Measurements from ENCODE around the gene ACSM3. TPM values are rescaled to one million over a fixed set of nuclear protein-coding genes. Genes with fewer than 3 reads are reported as not detected.

ACSM3 gene
- total and polyA plus RNA-seq, 2 donors (not counting 3 experiments of a cell fraction or from before 2014, with no cell fraction given): 23.7 to 37.3 TPM

DNA sequence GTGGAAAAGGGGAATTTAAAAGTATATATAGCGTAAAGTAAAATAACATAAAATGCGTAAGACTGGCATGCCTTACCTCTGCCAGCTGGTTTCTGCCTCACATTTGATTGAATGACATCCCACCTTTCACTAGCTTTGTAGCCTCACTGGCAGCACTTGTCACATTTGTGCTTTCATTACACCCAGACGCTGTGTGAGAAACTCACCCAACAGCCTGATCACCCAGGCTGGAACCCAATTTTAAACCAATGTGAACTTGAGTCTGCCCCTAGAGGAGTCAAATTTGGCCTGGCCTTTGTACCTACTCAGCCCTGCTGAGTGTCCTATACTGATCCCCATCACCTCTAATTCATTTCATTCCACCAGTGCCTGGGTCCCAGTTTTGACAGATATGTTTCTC, 17.4 kb upstream of the ACSM3 start:
- H3K9ac ChIP-seq (replicated peaks; ENCODE audit: extremely low read depth, insufficient read depth, low read length): no peak overlapping the region
- CTCF ChIA-PET: no interaction called here
- H3K9me3 ChIP-seq (replicated peaks; ENCODE audit: control insufficient read depth, insufficient read depth, low read length): no peaks in the 10 kb centered on the region
- no peak for FAIRE-seq
- no peaks in the 10 kb centered on the region for H3K27me3 ChIP-seq (ENCODE audit: control insufficient read depth in 2 of 2, insufficient read depth in 2 of 2, low read length in 2 of 2)
- H3K79me2 ChIP-seq (ENCODE audit: control insufficient read depth, insufficient read depth, low read length): no peaks in the 10 kb centered on the region
- no peak overlapping the region for H3K4me2 ChIP-seq (ENCODE audit: insufficient read depth, low read length)
- no peaks in the 10 kb centered on the region for H4K20me1 ChIP-seq (replicated peaks; ENCODE audit: control insufficient read depth, extremely low read depth, insufficient read depth, low read length)
- no peak overlapping the region for H3K4me3 ChIP-seq (replicated peaks in 1 of 3; ENCODE audit: insufficient read depth in 1 of 3, low read depth in 1 of 3, low read length in 3 of 3)
- H3K36me3 ChIP-seq (ENCODE audit: control insufficient read depth in 2 of 2, extremely low read depth in 1 of 2, insufficient read depth in 2 of 2, low read length in 2 of 2): no peaks in the 10 kb centered on the region
- POLR2A ChIA-PET: no interaction called here
- intact Hi-C loops (cut with micrococcal nuclease) (no loop called here), dilution Hi-C loops (cut with MboI; ENCODE audit: extremely low pct_ligation_motif_present, low sequenced_read_pairs) (no loop called here)
- H3K9me1 ChIP-seq (replicated peaks; ENCODE audit: control insufficient read depth, extremely low read depth, insufficient read depth, low read length): no peaks in the 10 kb centered on the region
- no peak for TF ChIP-seq JUN (IDR thresholded peaks at IDR 0.05; ENCODE audit: borderline replicate concordance, insufficient read depth, insufficient read length, low read depth)
- no peak for TF ChIP-seq POLR2AphosphoS5 (IDR thresholded peaks at IDR 0.05; ENCODE audit: insufficient read depth, low read depth, low read length)
- no peak for TF ChIP-seq FOS (IDR thresholded peaks at IDR 0.05; ENCODE audit: borderline replicate concordance, insufficient read depth, low read length)
- TF ChIP-seq, protein P1, sequence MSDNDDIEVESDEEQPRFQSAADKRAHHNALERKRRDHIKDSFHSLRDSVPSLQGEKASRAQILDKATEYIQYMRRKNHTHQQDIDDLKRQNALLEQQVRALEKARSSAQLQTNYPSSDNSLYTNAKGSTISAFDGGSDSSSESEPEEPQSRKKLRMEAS (IDR thresholded peaks at IDR 0.05; ENCODE audit: insufficient read depth, insufficient read length): no peak
- no peak for TF ChIP-seq EZH2 (IDR thresholded peaks at IDR 0.05; ENCODE audit: borderline replicate concordance, low read depth, low read length, severe bottlenecking)
- no peak for TF ChIP-seq POLR2A (IDR thresholded peaks at IDR 0.05; ENCODE audit: low read depth, low read length)
- no peak for TF ChIP-seq MYC (IDR thresholded peaks at IDR 0.05; ENCODE audit: low read depth, low read length)
- H3K27ac ChIP-seq (ENCODE audit: insufficient read depth, low read depth, low read length): no peak overlapping the region
- H3K4me1 ChIP-seq (ENCODE audit: control insufficient read depth, extremely low read depth, insufficient read depth, low read length): no peaks in the 10 kb centered on the region
- BruUV-seq (replicated peaks): no TSS peak
- no peak overlapping the region for H2AFZ ChIP-seq (ENCODE audit: low read depth, low read length)
- DNase-seq (ENCODE audit: low read depth, low spot score): no peak

DNA sequence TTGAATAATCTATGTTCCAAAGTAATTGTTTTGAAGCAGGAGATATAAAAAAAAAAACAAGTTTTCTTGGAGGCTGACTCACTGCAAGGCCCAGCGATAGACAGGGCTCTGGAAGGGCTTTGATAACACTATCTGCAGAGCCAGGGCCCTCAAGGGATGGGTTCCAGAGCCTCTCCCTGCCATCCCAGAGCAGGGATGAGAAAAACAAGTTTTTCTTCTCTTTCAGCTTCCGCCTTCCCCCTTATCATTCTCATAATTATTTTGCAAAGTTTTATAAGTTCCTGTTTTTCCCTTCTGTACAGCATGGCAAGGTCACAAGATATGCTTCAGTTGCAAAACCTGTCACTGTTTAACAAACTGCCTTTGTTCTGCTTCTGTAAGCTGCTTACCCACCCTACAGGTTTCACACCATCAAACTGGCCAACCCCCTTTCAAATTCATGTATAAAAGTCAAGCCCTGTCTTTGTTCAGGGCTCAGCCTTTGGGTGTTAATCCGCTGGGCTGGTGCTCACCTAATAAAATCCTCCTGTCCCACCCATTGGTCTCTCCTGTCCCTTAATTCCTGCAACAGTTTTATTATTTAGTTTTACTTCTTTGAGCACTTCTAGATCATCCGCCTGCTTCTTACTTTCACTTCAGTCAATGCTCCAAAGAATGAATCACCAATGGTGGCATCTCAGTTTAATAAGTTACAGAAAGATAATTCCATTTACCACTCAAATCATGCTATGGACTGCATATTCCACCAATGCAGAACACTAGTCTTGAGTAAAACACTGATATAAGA, 16.6 kb upstream of the ACSM3 start:
- POLR2A ChIA-PET: no interaction called here

More for the DNA sequence above, 16.6 kb upstream of the ACSM3 start:
- no peak overlapping the region for H3K27ac ChIP-seq (ENCODE audit: insufficient read depth, low read depth, low read length)
- H3K4me2 ChIP-seq (ENCODE audit: insufficient read depth, low read length): no peak overlapping the region
- H3K9ac ChIP-seq (replicated peaks; ENCODE audit: extremely low read depth, insufficient read depth, low read length): no peak overlapping the region
- intact Hi-C loops (cut with micrococcal nuclease): no loop called here
- H3K36me3 ChIP-seq (ENCODE audit: control insufficient read depth in 2 of 2, extremely low read depth in 1 of 2, insufficient read depth in 2 of 2, low read length in 2 of 2): no peaks in the 10 kb centered on the region
- BruUV-seq (replicated peaks): TSS peak; percentile 34
- H3K27me3 ChIP-seq (ENCODE audit: control insufficient read depth in 2 of 2, insufficient read depth in 2 of 2, low read length in 2 of 2): no peaks in the 10 kb centered on the region
- CTCF ChIA-PET: no interaction called here
- H4K20me1 ChIP-seq (replicated peaks; ENCODE audit: control insufficient read depth, extremely low read depth, insufficient read depth, low read length): no peaks in the 10 kb centered on the region
- FAIRE-seq (no peak), DNase-seq (ENCODE audit: low read depth, low spot score) (peak; percentile 69)
- H3K9me1 ChIP-seq (replicated peaks; ENCODE audit: control insufficient read depth, extremely low read depth, insufficient read depth, low read length): no peaks in the 10 kb centered on the region
- no peaks in the 10 kb centered on the region for H3K9me3 ChIP-seq (replicated peaks; ENCODE audit: control insufficient read depth, insufficient read depth, low read length)
- TF ChIP-seq EZH2 (IDR thresholded peaks at IDR 0.05; ENCODE audit: borderline replicate concordance, low read depth, low read length, severe bottlenecking) (no peak), POLR2A (IDR thresholded peaks at IDR 0.05; ENCODE audit: low read depth, low read length) (no peak), POLR2AphosphoS5 (IDR thresholded peaks at IDR 0.05; ENCODE audit: insufficient read depth, low read depth, low read length) (no peak), JUN (IDR thresholded peaks at IDR 0.05; ENCODE audit: borderline replicate concordance, insufficient read depth, insufficient read length, low read depth) (no peak), MYC (IDR thresholded peaks at IDR 0.05; ENCODE audit: low read depth, low read length) (no peak), GATA2 (IDR thresholded peaks at IDR 0.05; ENCODE audit: insufficient read depth, insufficient read length, low read depth, low read length) (no peak), FOS (IDR thresholded peaks at IDR 0.05; ENCODE audit: borderline replicate concordance, insufficient read depth, low read length) (no peak)
- TF ChIP-seq, protein P2, sequence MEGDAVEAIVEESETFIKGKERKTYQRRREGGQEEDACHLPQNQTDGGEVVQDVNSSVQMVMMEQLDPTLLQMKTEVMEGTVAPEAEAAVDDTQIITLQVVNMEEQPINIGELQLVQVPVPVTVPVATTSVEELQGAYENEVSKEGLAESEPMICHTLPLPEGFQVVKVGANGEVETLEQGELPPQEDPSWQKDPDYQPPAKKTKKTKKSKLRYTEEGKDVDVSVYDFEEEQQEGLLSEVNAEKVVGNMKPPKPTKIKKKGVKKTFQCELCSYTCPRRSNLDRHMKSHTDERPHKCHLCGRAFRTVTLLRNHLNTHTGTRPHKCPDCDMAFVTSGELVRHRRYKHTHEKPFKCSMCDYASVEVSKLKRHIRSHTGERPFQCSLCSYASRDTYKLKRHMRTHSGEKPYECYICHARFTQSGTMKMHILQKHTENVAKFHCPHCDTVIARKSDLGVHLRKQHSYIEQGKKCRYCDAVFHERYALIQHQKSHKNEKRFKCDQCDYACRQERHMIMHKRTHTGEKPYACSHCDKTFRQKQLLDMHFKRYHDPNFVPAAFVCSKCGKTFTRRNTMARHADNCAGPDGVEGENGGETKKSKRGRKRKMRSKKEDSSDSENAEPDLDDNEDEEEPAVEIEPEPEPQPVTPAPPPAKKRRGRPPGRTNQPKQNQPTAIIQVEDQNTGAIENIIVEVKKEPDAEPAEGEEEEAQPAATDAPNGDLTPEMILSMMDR (IDR thresholded peaks at IDR 0.05; ENCODE audit: extremely low read depth in 1 of 2, insufficient read depth in 1 of 2, low read depth in 1 of 2, low read length in 2 of 2): no peak
- TF ChIP-seq, protein P1 (IDR thresholded peaks at IDR 0.05; ENCODE audit: insufficient read depth, insufficient read length): no peak
- H3K79me2 ChIP-seq (ENCODE audit: control insufficient read depth, insufficient read depth, low read length): no peaks in the 10 kb centered on the region
- no peak overlapping the region for H3K4me3 ChIP-seq (replicated peaks in 1 of 3; ENCODE audit: insufficient read depth in 1 of 3, low read depth in 1 of 3, low read length in 3 of 3)
- H3K4me1 ChIP-seq (ENCODE audit: control insufficient read depth, extremely low read depth, insufficient read depth, low read length): no peaks in the 10 kb centered on the region
- no peak overlapping the region for H2AFZ ChIP-seq (ENCODE audit: low read depth, low read length)
- dilution Hi-C loops (cut with MboI; ENCODE audit: extremely low pct_ligation_motif_present, low sequenced_read_pairs): no loop called here

Data from endothelial cell of umbilical vein (primary cell).